ENCODE measurements around the gene SAMD4B.

DNA sequence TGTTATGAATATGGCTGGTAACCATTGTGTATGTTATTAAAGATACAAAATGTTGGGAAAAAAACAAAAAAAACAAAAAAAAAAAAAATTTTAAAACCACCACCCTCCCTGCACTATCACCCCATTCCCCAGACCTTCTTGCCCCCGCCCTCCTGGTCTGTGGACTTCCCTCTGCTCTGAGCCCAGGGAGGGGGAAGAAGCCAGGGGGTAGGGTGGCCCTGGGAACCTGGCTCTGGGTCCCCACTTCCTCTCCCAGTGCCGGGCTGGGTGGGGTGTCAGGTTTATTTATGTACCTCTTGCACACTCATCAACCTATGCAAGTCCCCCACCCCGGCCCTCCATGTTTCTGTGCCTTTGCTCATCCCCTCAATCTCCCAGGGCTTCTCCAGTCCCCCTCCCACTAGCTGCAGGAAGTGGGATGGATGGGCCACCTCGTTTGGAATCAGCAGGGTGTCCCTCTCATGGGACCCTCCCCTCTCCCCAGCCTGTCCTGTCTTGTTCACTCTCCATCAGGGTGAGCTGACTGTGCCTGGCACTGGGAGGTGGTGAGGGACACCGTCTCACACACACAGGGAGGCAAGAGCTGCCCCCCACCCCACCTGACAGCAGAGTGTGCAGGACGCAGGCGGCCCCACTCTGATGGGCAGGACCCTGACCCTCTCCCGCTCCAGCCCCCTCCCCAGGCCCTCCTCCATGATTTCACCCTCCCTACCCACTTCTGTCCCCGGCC is 42.8 kb downstream of the SAMD4B start:
- peak; percentile 41; the same call in 1 of the 2 replicates for TF ChIP-seq POLR2A (IDR thresholded peaks at IDR 0.05; ENCODE audit: low read depth, low read length)
- TF ChIP-seq POLR2AphosphoS5 (IDR thresholded peaks at IDR 0.05; ENCODE audit: low read depth, low read length) = no peak

All from GM12892 (cell line).